Peyer's patch (tissue), 4 donors: ENCODE data around the gene SLC2A4RG.

ENCODE experiments used
- POLR2A ChIP-seq, 2 donors: fragments of 450-650 bp; IDR thresholded peaks; one replicate each; pipeline ENCODE4 v1.5.1; 2017; ENCODE audit warnings: antibody characterized with exemption in 2 of 2, mild to moderate bottlenecking in 2 of 2, moderate library complexity in 2 of 2
- TF ChIP-seq, protein P1 (sequence below), 6 experiments: fragments of 450-650 bp in 4 of 6; fragments of 200-600 bp in 2 of 6; sonication (generic) in 1 of 6; IDR thresholded peaks; one replicate each; pipeline ENCODE4 v1.5.1; 2017 to 2019; ENCODE audit warnings: antibody characterized with exemption in 6 of 6, mild to moderate bottlenecking in 3 of 6, moderate library complexity in 1 of 6

DNA sequence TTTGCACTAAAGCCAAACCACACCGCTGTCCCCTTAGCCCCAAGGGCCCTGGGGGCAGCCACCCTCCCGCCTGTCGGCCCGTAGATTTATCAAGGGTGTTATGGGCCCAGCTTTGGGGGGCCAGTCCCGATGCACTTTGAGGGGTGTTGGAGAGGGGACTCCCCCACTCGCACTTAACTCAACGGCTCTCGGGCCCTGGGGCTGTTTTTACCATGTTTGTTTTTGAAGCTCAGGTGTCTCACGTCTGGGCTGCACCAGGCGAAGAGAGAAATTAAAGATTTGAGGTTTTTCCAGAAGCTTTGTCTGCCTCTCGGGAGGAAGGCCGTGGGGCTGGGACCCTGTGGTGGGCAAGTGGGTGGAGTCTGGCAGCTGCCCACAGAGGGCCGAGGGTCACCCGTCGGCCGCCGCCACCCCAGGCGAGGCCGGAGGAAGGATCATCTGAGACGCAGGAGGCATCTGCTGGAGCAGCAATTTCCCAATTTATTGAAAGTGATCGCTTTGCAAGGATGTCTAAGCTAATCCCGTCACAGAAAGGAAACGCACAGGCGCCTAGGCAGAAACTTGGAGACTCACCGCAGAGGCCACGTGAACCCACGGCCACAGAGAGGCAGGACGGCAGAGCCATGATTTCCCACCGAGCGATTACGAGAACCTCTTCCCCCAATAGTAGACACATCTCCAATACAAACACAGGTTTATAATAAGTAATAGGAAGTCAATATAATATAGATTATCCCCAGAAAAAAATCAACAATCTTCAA is 3.8 kb downstream of the SLC2A4RG start:
- TF ChIP-seq, protein P1, sequence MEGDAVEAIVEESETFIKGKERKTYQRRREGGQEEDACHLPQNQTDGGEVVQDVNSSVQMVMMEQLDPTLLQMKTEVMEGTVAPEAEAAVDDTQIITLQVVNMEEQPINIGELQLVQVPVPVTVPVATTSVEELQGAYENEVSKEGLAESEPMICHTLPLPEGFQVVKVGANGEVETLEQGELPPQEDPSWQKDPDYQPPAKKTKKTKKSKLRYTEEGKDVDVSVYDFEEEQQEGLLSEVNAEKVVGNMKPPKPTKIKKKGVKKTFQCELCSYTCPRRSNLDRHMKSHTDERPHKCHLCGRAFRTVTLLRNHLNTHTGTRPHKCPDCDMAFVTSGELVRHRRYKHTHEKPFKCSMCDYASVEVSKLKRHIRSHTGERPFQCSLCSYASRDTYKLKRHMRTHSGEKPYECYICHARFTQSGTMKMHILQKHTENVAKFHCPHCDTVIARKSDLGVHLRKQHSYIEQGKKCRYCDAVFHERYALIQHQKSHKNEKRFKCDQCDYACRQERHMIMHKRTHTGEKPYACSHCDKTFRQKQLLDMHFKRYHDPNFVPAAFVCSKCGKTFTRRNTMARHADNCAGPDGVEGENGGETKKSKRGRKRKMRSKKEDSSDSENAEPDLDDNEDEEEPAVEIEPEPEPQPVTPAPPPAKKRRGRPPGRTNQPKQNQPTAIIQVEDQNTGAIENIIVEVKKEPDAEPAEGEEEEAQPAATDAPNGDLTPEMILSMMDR (IDR thresholded peaks at IDR 0.05) = no peak
- TF ChIP-seq POLR2A (IDR thresholded peaks at IDR 0.05) = no peak
